A549 (cell line): ENCODE data around the gene ZNF526. TPM values are rescaled to one million over a fixed set of nuclear protein-coding genes. Genes with fewer than 3 reads are reported as not detected.

Experiments used
- CBX2 ChIP-seq: fragments of 200-600 bp; sonication (generic); IDR thresholded peaks from 2 replicates; pipeline ENCODE4 v1.6.1; 2016; ENCODE audit warnings: low read depth, mild to moderate bottlenecking, borderline replicate concordance
- CEBPB ChIP-seq, 2 experiments: fragments of >200 bp in 1 of 2; sonication (Bioruptor Twin) in 1 of 2; formaldehyde crosslinking in 1 of 2; IDR thresholded peaks; 2 replicates each; pipeline ENCODE4 v1.6.1; 2012 to 2016
- E2F6 ChIP-seq: IDR thresholded peaks from 2 replicates; pipeline ENCODE4 v1.6.1; 2012; ENCODE audit warnings: low read depth, borderline replicate concordance
- EHMT2 ChIP-seq: fragments of 200-600 bp; sonication (generic); IDR thresholded peaks from 2 replicates; pipeline ENCODE4 v1.6.1; 2016; ENCODE audit warnings: antibody characterized with exemption, low read depth, mild to moderate bottlenecking, moderate library complexity
- EP300 ChIP-seq, 2 experiments: fragments of >200 bp; sonication (Bioruptor Twin); formaldehyde crosslinking; IDR thresholded peaks; 2 replicates in 1 of 2; 3 replicates in 1 of 2; pipeline ENCODE4 v1.6.1; 2016 to 2017
- FOSL2 ChIP-seq, 2 experiments: fragments of 450-650 bp in 1 of 2; fragments of >200 bp in 1 of 2; sonication (Bioruptor Twin) in 1 of 2; formaldehyde crosslinking; IDR thresholded peaks; 2 replicates each; pipeline versions ENCODE4 v1.5.0 to v1.6.1; 2016 to 2020; ENCODE audit warnings: mild to moderate bottlenecking in 1 of 2, moderate library complexity in 1 of 2
- GATA3 ChIP-seq: IDR thresholded peaks from 2 replicates; pipeline ENCODE4 v1.6.1; 2012; ENCODE audit warnings: borderline replicate concordance
- HOXA7 ChIP-seq: fragments of 250-450 bp; sonication (Bioruptor Pico); IDR thresholded peaks from 2 replicates; pipeline ENCODE4 v1.5.0; 2020; ENCODE audit warnings: mild to moderate bottlenecking, moderate library complexity
- HOXB5 ChIP-seq: fragments of 250-450 bp; sonication (Bioruptor Pico); IDR thresholded peaks from 2 replicates; pipeline ENCODE4 v1.5.0; 2020; ENCODE audit warnings: mild to moderate bottlenecking, moderate library complexity
- KDM1A ChIP-seq: fragments of 200-600 bp; sonication (generic); IDR thresholded peaks from 2 replicates; pipeline ENCODE4 v1.6.1; 2016; ENCODE audit warnings: low read depth, mild to moderate bottlenecking
- MAFK ChIP-seq: fragments of 450-650 bp; IDR thresholded peaks from 2 replicates; pipeline ENCODE4 v1.6.1; 2014; ENCODE audit not compliant: partially characterized antibody
- MAZ ChIP-seq: fragments of 150-350 bp; IDR thresholded peaks from 2 replicates; pipeline ENCODE4 v1.6.1; 2014; ENCODE audit warnings: antibody characterized with exemption, low read depth, low read length, borderline replicate concordance
- MYC ChIP-seq: IDR thresholded peaks from 2 replicates; pipeline ENCODE4 v1.6.1; 2012; ENCODE audit warnings: mild to moderate bottlenecking, inconsistent platforms, low read length, improper control_type of control experiment, borderline replicate concordance
- NFE2L2 ChIP-seq: fragments of 150-350 bp; conservative IDR thresholded peaks from 2 replicates; pipeline ENCODE4 v1.6.1; 2014; ENCODE audit warnings: low read length
- NPAS2 ChIP-seq: fragments of 250-450 bp; sonication (Bioruptor Pico); IDR thresholded peaks from 2 replicates; pipeline ENCODE4 v1.8.0; 2022; ENCODE audit warnings: mild to moderate bottlenecking, moderate library complexity, borderline replicate concordance
- NR3C1 ChIP-seq: fragments of >200 bp; sonication (Bioruptor Twin); formaldehyde crosslinking; IDR thresholded peaks from 3 replicates; pipeline ENCODE4 v1.6.1; 2017
- PHF8 ChIP-seq: fragments of 200-600 bp; sonication (generic); IDR thresholded peaks from 2 replicates; pipeline ENCODE4 v1.6.1; 2016; ENCODE audit warnings: low read depth, mild to moderate bottlenecking, antibody characterized with exemption, moderate library complexity, borderline replicate concordance
- POLR2A ChIP-seq: IDR thresholded peaks from 2 replicates; pipeline ENCODE4 v1.6.1; 2012; ENCODE audit warnings: mild to moderate bottlenecking, low read length
- RARB ChIP-seq: fragments of 250-450 bp; sonication (Bioruptor Pico); IDR thresholded peaks from 2 replicates; pipeline ENCODE4 v1.8.0; 2021; ENCODE audit warnings: mild to moderate bottlenecking, moderate library complexity
- RCOR1 ChIP-seq: fragments of 150-350 bp; IDR thresholded peaks from 2 replicates; pipeline ENCODE4 v1.6.1; 2014; ENCODE audit warnings: antibody characterized with exemption, low read length, low read depth
- RFX5 ChIP-seq: fragments of 450-650 bp; IDR thresholded peaks from 2 replicates; pipeline ENCODE4 v1.7.1; 2014; ENCODE audit warnings: antibody characterized with exemption, mild to moderate bottlenecking, moderate library complexity
- SREBF2 ChIP-seq: fragments of 450-650 bp; IDR thresholded peaks from 2 replicates; pipeline ENCODE4 v1.6.1; 2014; ENCODE audit warnings: mild to moderate bottlenecking, moderate library complexity
- USF2 ChIP-seq: fragments of 450-650 bp; IDR thresholded peaks from 2 replicates; pipeline ENCODE4 v1.6.1; 2014; ENCODE audit warnings: antibody characterized with exemption
- ZFP36 ChIP-seq: fragments of 450-650 bp; IDR thresholded peaks from 2 replicates; pipeline ENCODE4 v1.6.1; 2014; ENCODE audit warnings: borderline replicate concordance; ENCODE audit not compliant: partially characterized antibody
- polyA plus RNA-seq, 4 experiments: library from polyadenylated mRNA; depleted of rRNA in 3 of 4; stranded (reverse); fragments of >200 nt; fragmentation: RNase III in 1 of 4; extraction: RNeasy Plus Mini Kit Qiagen cat#74134 plus additional on column Dnase treatment in 1 of 4; gene quantifications; 2 replicates in 3 of 4; 3 replicates in 1 of 4; pipeline ENCODE4 v1.2.3, GENCODE V29; 2011 to 2017
- TF ChIP-seq, protein P1 (sequence below): fragments of 200-600 bp; sonication (generic); IDR thresholded peaks from 2 replicates; pipeline ENCODE4 v1.6.1; 2016; ENCODE audit warnings: antibody characterized with exemption, mild to moderate bottlenecking, moderate library complexity
- TF ChIP-seq, protein P2 (sequence below): fragments of >200 bp; sonication (Bioruptor Twin); formaldehyde crosslinking; IDR thresholded peaks from 3 replicates; pipeline ENCODE4 v1.5.1; 2016
- TF ChIP-seq, protein P3 (sequence below): IDR thresholded peaks from 2 replicates; pipeline ENCODE4 v1.6.1; 2012
- TF ChIP-seq, protein P4 (sequence below): IDR thresholded peaks from 2 replicates; pipeline ENCODE4 v1.6.1; 2012

Gene ZNF526
- polyA plus RNA-seq, 2 of the 4 experiments (the other 2 are of a cell fraction): 7.1 to 12.9 TPM

DNA sequence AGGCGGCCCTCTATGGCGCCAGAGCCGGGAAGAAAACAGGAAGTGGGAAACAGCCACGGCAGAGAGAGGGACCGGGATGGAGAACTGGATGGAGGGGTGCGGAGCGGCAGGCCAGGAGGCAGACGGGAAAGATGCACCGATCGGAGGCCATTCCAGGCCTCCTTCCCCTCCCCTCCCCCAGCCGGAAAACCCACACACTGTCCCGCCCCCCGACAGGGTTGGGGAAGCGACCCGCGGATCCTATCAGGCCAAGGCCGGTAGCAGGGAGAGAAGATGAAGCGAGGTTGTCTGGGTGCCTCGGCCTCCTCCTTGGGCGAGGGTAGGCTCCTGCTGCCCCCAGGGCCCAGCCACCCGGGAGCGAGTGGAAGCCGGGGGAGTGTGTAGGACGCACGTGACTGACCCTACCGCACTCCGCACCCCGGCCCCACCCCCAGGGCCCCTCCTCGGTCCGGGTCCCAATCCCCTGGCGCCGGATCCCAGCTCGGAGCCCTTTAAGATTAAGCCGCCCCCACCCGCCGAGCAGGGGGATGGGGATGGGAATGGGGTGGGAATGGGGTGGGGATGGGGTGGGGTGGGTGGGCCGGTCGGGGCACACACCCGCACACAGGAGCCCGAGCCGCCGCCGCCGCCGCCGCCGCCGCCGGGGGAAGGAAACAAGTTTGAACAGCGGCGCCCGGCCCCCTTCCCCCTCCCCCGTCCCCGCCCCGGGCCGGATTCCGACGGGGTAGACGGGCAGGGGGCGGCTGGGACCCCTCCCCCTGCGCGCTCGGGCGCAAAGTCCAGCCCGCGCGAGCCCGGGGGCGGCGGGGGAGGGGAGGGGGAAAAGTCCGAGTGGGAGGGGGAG is 33.4 kb downstream of the ZNF526 start (continued):
- TF ChIP-seq, protein P1, sequence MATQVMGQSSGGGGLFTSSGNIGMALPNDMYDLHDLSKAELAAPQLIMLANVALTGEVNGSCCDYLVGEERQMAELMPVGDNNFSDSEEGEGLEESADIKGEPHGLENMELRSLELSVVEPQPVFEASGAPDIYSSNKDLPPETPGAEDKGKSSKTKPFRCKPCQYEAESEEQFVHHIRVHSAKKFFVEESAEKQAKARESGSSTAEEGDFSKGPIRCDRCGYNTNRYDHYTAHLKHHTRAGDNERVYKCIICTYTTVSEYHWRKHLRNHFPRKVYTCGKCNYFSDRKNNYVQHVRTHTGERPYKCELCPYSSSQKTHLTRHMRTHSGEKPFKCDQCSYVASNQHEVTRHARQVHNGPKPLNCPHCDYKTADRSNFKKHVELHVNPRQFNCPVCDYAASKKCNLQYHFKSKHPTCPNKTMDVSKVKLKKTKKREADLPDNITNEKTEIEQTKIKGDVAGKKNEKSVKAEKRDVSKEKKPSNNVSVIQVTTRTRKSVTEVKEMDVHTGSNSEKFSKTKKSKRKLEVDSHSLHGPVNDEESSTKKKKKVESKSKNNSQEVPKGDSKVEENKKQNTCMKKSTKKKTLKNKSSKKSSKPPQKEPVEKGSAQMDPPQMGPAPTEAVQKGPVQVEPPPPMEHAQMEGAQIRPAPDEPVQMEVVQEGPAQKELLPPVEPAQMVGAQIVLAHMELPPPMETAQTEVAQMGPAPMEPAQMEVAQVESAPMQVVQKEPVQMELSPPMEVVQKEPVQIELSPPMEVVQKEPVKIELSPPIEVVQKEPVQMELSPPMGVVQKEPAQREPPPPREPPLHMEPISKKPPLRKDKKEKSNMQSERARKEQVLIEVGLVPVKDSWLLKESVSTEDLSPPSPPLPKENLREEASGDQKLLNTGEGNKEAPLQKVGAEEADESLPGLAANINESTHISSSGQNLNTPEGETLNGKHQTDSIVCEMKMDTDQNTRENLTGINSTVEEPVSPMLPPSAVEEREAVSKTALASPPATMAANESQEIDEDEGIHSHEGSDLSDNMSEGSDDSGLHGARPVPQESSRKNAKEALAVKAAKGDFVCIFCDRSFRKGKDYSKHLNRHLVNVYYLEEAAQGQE: no peak
- TF ChIP-seq, protein P2, sequence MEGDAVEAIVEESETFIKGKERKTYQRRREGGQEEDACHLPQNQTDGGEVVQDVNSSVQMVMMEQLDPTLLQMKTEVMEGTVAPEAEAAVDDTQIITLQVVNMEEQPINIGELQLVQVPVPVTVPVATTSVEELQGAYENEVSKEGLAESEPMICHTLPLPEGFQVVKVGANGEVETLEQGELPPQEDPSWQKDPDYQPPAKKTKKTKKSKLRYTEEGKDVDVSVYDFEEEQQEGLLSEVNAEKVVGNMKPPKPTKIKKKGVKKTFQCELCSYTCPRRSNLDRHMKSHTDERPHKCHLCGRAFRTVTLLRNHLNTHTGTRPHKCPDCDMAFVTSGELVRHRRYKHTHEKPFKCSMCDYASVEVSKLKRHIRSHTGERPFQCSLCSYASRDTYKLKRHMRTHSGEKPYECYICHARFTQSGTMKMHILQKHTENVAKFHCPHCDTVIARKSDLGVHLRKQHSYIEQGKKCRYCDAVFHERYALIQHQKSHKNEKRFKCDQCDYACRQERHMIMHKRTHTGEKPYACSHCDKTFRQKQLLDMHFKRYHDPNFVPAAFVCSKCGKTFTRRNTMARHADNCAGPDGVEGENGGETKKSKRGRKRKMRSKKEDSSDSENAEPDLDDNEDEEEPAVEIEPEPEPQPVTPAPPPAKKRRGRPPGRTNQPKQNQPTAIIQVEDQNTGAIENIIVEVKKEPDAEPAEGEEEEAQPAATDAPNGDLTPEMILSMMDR: no peak
- TF ChIP-seq MAFK (no peak), NR3C1 (no peak), NFE2L2 (no peak), POLR2A (no peak), GATA3 (peak; percentile 24; the same call in 1 of the 2 replicates), HOXB5 (CRISPR knock-in tag) (no peak), SREBF2 (no peak), MAZ (no peak), CEBPB (IDR thresholded peaks at IDR 0.05) (no peak), PHF8 (peak; percentile 37; the same call in 1 of the 2 replicates), FOSL2 (IDR thresholded peaks at IDR 0.05) (no peak), FOSL2 (CRISPR knock-in tag; IDR thresholded peaks at IDR 0.05) (no peak), EP300 (IDR thresholded peaks at IDR 0.05) (peak in 1 of 2 experiments; percentile 63; a peak in 2 of 5 replicates), KDM1A (no peak), HOXA7 (CRISPR knock-in tag) (no peak), RCOR1 (no peak), EHMT2 (no peak), CBX2 (no peak), E2F6 (0 out of 2 replicates have a peak, but pooled peaks have one; percentile 31), USF2 (peak; percentile 63), NPAS2 (no peak), MYC (no peak), RFX5 (no peak), RARB (CRISPR knock-in tag) (no peak), ZFP36 (no peak)
- TF ChIP-seq, protein P3, sequence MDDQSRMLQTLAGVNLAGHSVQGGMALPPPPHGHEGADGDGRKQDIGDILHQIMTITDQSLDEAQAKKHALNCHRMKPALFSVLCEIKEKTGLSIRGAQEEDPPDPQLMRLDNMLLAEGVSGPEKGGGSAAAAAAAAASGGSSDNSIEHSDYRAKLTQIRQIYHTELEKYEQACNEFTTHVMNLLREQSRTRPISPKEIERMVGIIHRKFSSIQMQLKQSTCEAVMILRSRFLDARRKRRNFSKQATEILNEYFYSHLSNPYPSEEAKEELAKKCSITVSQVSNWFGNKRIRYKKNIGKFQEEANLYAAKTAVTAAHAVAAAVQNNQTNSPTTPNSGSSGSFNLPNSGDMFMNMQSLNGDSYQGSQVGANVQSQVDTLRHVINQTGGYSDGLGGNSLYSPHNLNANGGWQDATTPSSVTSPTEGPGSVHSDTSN: peak; percentile 52; the same call in 1 of the 2 replicates
- TF ChIP-seq, protein P4, sequence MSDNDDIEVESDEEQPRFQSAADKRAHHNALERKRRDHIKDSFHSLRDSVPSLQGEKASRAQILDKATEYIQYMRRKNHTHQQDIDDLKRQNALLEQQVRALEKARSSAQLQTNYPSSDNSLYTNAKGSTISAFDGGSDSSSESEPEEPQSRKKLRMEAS: peak; percentile 59; the same call in 1 of the 2 replicates
